GM21423 (cell line): ENCODE measurements around the gene ABCA5.

ENCODE experiments used
- ATAC-seq: cut with Tn5 transposase; IDR thresholded peaks from one replicate; pipeline ENCODE4 v1.9.1; 2021; ENCODE audit warnings: mild to moderate bottlenecking, moderate library complexity; ENCODE audit not compliant: unreplicated experiment

Gene ABCA5, protein sequence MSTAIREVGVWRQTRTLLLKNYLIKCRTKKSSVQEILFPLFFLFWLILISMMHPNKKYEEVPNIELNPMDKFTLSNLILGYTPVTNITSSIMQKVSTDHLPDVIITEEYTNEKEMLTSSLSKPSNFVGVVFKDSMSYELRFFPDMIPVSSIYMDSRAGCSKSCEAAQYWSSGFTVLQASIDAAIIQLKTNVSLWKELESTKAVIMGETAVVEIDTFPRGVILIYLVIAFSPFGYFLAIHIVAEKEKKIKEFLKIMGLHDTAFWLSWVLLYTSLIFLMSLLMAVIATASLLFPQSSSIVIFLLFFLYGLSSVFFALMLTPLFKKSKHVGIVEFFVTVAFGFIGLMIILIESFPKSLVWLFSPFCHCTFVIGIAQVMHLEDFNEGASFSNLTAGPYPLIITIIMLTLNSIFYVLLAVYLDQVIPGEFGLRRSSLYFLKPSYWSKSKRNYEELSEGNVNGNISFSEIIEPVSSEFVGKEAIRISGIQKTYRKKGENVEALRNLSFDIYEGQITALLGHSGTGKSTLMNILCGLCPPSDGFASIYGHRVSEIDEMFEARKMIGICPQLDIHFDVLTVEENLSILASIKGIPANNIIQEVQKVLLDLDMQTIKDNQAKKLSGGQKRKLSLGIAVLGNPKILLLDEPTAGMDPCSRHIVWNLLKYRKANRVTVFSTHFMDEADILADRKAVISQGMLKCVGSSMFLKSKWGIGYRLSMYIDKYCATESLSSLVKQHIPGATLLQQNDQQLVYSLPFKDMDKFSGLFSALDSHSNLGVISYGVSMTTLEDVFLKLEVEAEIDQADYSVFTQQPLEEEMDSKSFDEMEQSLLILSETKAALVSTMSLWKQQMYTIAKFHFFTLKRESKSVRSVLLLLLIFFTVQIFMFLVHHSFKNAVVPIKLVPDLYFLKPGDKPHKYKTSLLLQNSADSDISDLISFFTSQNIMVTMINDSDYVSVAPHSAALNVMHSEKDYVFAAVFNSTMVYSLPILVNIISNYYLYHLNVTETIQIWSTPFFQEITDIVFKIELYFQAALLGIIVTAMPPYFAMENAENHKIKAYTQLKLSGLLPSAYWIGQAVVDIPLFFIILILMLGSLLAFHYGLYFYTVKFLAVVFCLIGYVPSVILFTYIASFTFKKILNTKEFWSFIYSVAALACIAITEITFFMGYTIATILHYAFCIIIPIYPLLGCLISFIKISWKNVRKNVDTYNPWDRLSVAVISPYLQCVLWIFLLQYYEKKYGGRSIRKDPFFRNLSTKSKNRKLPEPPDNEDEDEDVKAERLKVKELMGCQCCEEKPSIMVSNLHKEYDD (N-terminal part only)

DNA sequence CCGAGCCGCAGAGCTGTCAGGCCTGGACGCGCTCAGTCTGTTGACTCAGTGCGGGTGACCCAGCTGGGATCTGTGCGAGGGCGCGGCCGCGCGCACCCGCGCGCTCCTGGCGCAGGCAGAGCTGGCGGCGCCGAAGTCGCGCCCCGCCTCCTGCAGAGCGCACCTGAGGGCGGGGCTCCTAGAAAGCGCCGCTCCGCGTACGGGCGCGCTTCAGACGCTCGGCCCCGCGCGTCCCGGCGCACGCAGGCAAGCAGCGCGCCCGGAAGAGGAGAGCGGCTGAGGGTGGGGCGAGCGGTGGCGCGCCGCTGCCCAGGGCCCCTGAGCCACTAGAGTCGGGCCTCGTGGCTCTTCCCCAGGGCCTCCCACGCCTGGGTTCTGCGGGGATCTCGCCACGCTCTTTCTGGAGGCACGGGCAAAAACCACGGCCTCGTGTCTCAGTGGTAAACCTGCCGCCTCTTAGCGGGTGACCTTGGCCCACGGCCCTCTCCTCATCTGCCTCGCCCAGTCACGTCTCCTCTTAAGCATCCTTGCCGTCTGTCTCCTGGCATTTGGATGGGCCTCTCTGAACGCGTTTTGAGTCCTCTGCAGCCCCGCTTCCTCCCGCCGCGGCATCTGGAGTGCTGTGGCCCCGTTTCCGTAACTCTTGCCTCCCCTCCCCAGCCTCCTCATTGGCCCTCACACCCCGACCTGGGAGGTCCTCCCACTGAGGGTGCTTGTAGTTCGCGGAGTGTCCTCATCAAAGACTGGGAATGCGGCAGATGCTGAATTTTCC, at the start of gene ABCA5:
Gene ABCA5, minus strand, starts transcription at position 74 of the 772 bp plus-strand sequence. CDS start 12,718 bp downstream, outside the sequence.
- ATAC-seq, result peak; percentile 96

- no peak for ATAC-seq
These were observed 48.3 kb upstream of the ABCA5 start for GRCh38 chr17:69375229-69375628.

- ATAC-seq, result no peak
These were observed 46.1 kb upstream of the ABCA5 start for GRCh38 chr17:69373069-69373468.

GRCh38 chr17:69367298-69367697, 40.4 kb upstream of the ABCA5 start:
- peak; percentile 87 for ATAC-seq

DNA sequence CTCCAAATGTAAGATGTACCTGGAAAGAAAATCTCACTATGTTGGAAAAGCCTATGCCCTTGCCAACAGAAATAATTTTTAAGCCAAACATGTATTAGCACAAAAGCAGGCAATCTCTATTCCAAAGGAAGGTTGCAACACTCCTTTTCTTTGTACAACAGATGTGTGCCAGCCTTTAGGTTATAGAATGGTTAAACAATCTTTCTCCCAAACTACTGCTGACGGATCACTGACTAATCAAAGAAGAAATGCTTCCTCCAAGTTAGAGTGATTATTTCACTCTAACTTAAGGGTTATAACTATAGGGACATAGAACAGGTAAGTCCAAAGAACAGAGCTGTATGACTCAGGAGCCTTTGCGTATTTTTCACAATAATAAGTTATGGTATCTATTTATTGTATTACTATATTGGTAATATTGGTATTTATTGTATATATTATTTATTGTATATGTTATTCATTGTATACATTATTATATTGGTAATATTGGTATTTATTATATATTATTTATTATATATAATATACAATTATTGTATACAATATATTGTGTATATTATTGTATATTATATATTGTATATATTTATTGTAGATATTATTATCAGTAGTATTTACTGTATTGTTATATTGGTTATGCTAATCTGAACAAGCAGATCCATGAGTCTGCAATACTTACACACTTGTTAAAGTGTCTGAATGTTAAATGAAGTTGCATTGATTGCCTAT, 36.7 kb upstream of the ABCA5 start:
- ATAC-seq, result no peak

DNA sequence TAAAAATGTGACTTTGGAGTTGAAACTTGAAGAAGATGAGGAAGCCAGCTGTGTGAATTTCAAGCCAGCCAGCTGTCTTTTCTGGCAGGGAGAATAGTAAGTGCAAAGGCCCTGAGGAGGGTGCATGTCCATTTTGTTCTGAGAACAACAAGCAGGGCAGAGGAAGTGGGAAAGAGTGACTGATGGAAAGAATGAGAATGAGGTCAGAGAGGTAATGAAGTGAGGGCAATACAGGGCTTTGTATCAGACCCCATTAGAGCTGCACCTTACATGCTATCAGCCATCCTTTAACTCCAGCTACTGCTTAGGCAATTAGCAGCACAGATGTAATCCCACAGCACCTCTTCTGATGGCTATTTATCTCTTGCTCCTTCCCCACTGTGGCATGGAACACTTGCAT, 34.2 kb upstream of the ABCA5 start:
- ATAC-seq, result no peak

GRCh38 chr17:69358688-69359596, 32.0 kb upstream of the ABCA5 start:
- ATAC-seq, result no peak

DNA sequence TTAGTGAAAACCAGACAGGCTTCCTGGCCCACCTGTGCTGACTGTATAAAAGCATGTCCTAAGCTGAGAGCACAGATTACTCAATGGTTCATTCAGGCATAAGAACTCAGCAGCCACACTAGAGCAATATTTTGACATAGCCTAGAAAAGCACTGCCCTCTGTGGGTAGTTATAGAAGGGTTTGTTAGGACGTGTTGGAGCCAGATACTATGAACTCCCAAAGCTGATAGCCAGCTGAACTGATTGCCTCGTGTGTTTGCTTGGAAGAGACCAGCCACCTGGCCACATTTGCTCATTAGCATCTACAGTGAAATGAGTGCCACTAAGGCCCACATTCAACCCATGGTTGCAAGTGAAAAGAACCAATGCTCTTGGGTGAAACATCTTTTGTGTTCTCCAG, 30.8 kb upstream of the ABCA5 start:
- no peak for ATAC-seq

DNA sequence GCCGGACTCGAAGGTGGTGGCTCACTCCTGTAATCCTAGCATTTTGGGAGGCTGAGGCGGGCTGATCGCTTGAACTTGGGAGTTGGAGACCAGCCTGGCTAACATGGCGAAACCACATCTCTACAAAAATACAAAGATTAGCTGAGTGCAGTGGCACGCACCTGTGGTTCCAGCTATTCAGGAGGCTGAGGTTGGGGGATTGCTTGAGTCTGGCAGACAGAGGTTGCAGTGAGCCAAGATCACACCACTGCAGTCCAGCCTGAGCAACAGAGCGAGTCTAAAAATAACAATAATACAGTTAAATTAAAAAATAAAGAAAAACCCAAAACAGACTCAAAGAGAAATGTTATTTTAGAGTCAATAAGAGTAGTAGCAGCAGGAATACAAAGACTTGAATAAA, 29.7 kb upstream of the ABCA5 start:
- ATAC-seq, result no peak

GRCh38 chr17:69350911-69351310, 24.0 kb upstream of the ABCA5 start:
- ATAC-seq, result no peak

GRCh38 chr17:69348429-69348828, 21.5 kb upstream of the ABCA5 start:
- no peak for ATAC-seq

- ATAC-seq, result no peak
These were observed 19.8 kb upstream of the ABCA5 start for GRCh38 chr17:69346766-69347165.

GRCh38 chr17:69344939-69345338, 18.0 kb upstream of the ABCA5 start:
- no peak for ATAC-seq

DNA sequence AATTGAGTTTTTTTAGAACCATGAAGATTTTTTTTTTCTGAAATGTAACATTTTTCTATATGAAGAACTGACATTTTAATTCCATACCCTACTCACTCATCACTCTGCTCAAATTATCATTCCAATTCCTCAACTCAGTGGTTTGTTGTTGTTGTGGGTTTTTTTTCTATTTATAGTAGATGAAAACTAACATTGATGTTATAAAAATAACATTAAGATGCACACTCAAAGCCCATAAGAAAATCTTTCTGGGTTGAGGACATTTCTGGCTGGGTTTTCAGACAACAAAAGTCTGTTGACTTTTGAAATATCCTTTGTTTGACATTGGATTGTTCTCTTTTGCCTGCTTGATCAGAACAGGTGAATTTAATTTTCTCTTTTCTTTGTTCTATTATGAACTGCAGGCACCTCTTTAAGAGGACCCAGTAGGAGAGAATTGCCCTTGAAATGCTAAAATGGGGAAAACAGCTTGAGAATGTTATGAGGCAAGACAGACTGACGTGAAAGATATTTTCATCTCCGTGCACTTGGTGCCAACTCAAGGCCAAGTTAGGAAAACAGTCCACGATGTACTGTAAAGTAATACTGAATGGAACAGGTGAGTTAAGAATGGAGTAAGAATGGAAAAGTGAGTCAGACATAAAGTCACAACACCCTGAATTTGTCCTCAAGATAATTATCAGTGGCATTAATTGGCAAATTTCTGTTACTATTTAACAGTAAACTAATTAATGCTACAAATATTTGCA, 16.1 kb upstream of the ABCA5 start:
- no peak for ATAC-seq

DNA sequence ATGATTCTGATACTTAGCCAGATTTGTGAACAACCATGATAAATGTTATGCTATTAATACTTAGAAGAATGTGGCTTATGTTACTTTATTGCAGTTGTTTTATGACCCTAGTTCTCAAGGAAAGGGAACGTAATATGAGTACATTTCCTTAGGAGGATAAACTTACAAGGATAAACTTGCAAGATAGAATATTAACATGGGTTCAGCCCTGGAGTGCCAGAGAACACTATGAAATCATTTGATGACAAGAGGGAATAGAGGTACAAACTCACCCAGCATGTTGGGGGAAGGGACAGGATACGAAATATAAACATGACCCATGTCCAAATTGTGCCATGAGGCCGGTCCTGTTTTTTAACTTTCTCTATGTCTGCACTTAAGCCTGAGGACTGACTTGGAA, 13.0 kb upstream of the ABCA5 start:
- no peak for ATAC-seq

- no peak for ATAC-seq
These were observed 10.1 kb upstream of the ABCA5 start for GRCh38 chr17:69336996-69337395.

DNA sequence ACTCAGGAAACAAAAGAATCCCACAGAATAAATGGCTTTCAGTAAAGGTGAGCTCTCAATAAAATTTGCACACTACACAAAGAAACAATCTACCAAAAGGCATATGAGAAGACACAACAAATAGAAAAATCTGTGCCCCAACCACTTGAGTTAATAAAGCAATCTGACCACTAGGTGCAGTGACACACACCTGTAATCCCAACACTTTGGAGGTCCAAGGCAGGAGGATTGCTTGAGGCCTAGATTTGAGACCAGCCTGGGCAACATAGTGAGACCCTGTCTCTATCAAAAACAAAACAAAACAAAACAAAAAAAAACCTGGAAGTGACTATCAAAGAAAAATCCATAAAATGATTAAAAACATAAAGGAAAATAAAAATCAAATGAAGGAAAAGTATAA, 9.6 kb upstream of the ABCA5 start:
- no peak for ATAC-seq

GRCh38 chr17:69335058-69335457, 8.1 kb upstream of the ABCA5 start:
- peak; percentile 48 for ATAC-seq
